Muscle of leg (tissue), 9 donors: ENCODE measurements around the gene MTMR1. TPM values are rescaled to one million over a fixed set of nuclear protein-coding genes. Genes with fewer than 3 reads are reported as not detected.

Experiments
- polyA plus RNA-seq, 8 donors: library from polyadenylated mRNA; unstranded; fragments of 120-200 nt; gene quantifications; one replicate each; pipeline versions ENCODE4 v1.2.1 to v1.2.3, GENCODE V29; 2013; ENCODE audit warnings: inconsistent platforms in 1 of 8, low replicate concordance in 1 of 8; ENCODE audit not compliant: insufficient read length in 8 of 8, insufficient read depth in 1 of 8
- total RNA-seq: library from RNA; stranded (reverse); fragments of 120-200 nt; gene quantifications from one replicate; pipeline ENCODE4 v1.2.4, GENCODE V29; 2013

Gene MTMR1
- total and polyA plus RNA-seq, 9 donors: 16.0 to 24.8 (median 17.3) TPM

Other genes with a start within 250 kb of the MTMR1 start
- gene MTM1, start 124.8 kb upstream of the MTMR1 start, total RNA-seq: 5.5 TPM
- gene MTM1, start 124.8 kb upstream of the MTMR1 start, polyA plus RNA-seq: 1 to 10 TPM; 4.0 to 5.9 (median 4.6) TPM
- gene CD99L2, start 205.3 kb downstream of the MTMR1 start, total RNA-seq: 23.0 TPM
- gene CD99L2, start 205.3 kb downstream of the MTMR1 start, polyA plus RNA-seq: 10 to 100 TPM; 35.3 to 48.3 (median 42.1) TPM